ENCODE data around the gene METTL2B. TPM values are rescaled to one million over a fixed set of nuclear protein-coding genes. Genes with fewer than 3 reads are reported as not detected.
"Not testable (repeated sequence)": the region's sequence is repeated elsewhere in the genome, so short reads cannot be mapped to it uniquely, and the experiment has no call there.

Gene METTL2B
- total RNA-seq, 2 experiments from 2014 or later = 31.3 to 38.3 TPM

DNA sequence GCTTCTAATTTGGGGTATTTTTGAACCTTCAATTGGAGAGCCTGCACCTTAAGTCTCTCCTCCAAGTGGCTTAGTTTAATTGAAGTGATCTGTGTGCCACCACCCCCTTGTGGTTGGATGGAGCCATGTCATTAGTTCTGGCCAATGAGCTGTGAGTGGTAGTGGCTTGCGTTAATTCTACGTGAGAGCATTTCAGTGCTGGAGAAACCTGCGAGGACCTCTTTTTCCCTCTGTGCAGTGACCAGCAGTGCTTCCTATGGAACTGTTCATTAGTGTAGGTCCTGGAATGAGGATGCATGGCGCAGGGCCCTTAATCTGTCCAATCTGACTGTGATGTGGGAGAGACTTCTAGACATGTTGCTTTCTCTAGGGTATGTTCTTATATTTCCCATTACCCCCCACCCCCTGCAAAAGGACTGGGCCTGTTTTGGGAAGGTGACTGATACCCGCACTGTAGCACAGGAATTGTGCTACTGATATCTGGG lies 17.1 kb upstream of the METTL2B start:
- DNase-seq (peak; percentile 79), ATAC-seq (peak; percentile 50)
- H3K4me1 Mint-ChIP-seq = peaks cover 42% of the 10 kb centered on the region
- peak overlapping the region; percentile 36 for H3K4me3 Mint-ChIP-seq
- no peaks in the 10 kb centered on the region for H3K9me3 Mint-ChIP-seq (ENCODE audit: low read depth)
- H3K36me3 Mint-ChIP-seq = peaks cover 24% of the 10 kb centered on the region
- CTCF ChIA-PET = interaction anchor here (0.6 to 4.3 kb wide), 19 partner anchors 8 to 274 kb away, joined by 3 to 188 read pairs (median 4); partner anchors contain the start of genes IMPDH1 and METTL2B
- H3K27me3 Mint-ChIP-seq = no peaks in the 10 kb centered on the region
- peak overlapping the region; percentile 67 for H3K27ac Mint-ChIP-seq

DNA sequence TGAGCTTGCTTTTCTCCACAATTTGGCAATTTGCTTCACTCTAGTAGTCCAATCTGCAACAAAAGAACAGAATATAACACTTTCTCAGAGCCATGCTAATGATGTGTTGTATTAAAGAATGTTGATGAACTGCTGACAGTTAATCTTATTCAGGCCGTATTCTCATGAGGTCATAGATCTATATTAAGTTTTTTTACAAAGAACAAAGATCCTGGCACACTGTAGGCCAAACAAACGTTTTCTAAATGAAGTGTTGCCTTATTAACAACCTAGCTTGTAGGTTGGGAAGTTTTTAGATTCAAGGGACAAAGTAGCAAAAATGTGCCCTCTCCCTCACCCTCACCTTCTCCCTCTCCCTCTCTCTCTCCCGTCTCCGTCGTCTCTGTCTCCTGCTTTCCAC lies 14.1 kb upstream of the METTL2B start:
- Mint-ChIP-seq H3K4me3 (no peak overlapping the region), H3K27ac (no peak overlapping the region), H3K4me1 (peaks cover 24% of the 10 kb centered on the region), H3K36me3 (peaks cover 18% of the 10 kb centered on the region), H3K9me3 (ENCODE audit: low read depth) (no peaks in the 10 kb centered on the region), H3K27me3 (no peaks in the 10 kb centered on the region)
- ATAC-seq (no peak), DNase-seq (no peak)
- CTCF ChIA-PET = interaction anchor here (1.2 to 4.3 kb wide), 4 partner anchors 13 to 118 kb away, joined by 8 to 188 read pairs (median 14); partner anchors contain the start of gene RBM28

DNA sequence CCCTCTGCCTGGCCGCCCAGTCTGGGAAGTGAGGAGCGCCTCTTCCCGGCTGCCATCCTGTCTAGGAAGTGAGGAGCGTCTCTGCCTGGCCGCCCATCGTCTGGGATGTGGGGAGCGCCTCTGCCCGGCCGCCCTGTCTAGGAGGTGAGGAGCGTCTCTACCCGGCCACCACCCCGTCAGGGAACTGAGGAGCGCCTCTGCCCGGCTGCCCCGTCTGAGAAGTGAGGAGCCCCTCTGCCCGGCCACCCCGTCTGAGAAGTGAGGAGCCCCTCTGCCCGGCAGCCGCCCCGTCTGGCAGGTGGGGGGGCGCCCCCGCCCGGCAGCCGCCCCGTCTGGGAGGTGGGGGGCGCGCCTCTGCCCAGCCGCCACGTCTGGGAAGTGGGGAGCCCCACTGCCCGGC lies 13.2 kb upstream of the METTL2B start:
- not testable (repeated sequence) for H3K9me3 Mint-ChIP-seq (ENCODE audit: low read depth); H3K27ac Mint-ChIP-seq; H3K27me3 Mint-ChIP-seq; ATAC-seq; H3K4me3 Mint-ChIP-seq; DNase-seq
- peaks cover 17% of the 10 kb centered on the region for H3K4me1 Mint-ChIP-seq
- peaks cover 11% of the 10 kb centered on the region for H3K36me3 Mint-ChIP-seq
- CTCF ChIA-PET = interaction anchor here (4.3 kb wide), 1 partner anchor 36 kb away, joined by 188 read pairs; no protein-coding TSS in a partner anchor

DNA sequence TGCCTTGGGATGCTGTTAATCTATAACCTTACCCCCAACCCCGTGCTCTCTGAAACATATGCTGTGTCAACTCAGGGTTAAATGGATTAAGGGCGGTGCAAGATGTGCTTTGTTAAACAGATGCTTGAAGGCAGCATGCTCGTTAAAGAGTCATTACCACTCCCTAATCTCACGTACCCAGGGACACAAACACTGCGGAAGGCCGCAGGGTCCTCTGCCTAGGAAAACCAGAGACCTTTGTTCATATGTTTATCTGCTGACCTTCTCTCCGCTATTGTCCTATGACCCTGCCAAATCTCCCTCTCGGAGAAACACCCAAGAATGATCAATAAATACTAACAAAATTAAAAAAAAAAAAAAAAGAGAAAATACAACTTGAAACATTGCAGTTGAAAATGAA lies 12.6 kb upstream of the METTL2B start:
- H3K9me3 Mint-ChIP-seq (ENCODE audit: low read depth); ATAC-seq; H3K4me3 Mint-ChIP-seq; H3K36me3 Mint-ChIP-seq; CTCF ChIA-PET; H3K27me3 Mint-ChIP-seq; H3K27ac Mint-ChIP-seq; DNase-seq: not testable (repeated sequence)
- peaks cover 11% of the 10 kb centered on the region for H3K4me1 Mint-ChIP-seq

DNA sequence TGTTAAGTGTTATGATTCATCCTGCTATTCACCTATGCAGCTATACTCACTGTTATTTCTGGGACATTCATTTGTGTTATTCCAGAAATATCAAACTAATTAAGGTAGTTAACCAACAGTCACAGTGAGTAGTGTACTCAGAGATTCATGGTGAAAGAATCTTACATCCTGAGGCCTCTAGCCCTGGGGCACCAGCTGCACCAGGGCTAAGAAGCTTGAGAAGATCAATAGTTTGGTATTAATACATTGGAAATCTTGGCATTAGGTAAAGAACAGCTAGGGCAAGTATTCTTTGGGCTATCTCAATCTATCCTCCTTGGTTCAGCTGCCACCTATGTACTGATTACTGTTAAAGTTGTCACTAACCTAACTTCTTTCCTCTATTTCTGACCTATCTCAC lies 9.7 kb upstream of the METTL2B start:
- H3K36me3 Mint-ChIP-seq; H3K27me3 Mint-ChIP-seq; CTCF ChIA-PET; H3K4me3 Mint-ChIP-seq; H3K4me1 Mint-ChIP-seq; ATAC-seq; H3K9me3 Mint-ChIP-seq (ENCODE audit: low read depth); DNase-seq; H3K27ac Mint-ChIP-seq: not testable (repeated sequence)

DNA sequence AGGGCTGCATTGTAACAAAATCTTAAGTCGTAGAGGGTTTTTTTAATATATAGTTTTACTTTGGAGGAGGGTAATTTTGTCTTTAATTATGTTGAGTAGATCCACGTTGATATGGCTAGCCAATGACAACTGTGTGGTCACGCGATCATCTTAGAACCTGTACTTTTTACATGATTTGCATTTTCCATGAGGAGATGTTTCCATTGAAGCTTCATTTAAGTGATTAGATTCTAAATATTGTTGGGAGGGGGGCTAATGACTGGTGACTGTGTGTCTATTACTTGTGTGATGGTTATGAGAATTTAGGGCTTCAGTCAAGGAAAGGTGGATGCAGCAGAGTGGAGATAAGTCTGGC lies 765 bp downstream of the METTL2B start:
- CTCF ChIA-PET = interaction anchor here (5.2 kb wide), 1 partner anchor 50 kb away, joined by 51 read pairs; no protein-coding TSS in a partner anchor
- not testable (repeated sequence) for H3K9me3 Mint-ChIP-seq (ENCODE audit: low read depth); H3K36me3 Mint-ChIP-seq; DNase-seq; H3K27me3 Mint-ChIP-seq
- Mint-ChIP-seq H3K4me3 (peak overlapping the region; percentile 97), H3K27ac (peak overlapping the region; percentile 99), H3K4me1 (peaks cover 34% of the 10 kb centered on the region)
- peak; percentile 0 for ATAC-seq

DNA sequence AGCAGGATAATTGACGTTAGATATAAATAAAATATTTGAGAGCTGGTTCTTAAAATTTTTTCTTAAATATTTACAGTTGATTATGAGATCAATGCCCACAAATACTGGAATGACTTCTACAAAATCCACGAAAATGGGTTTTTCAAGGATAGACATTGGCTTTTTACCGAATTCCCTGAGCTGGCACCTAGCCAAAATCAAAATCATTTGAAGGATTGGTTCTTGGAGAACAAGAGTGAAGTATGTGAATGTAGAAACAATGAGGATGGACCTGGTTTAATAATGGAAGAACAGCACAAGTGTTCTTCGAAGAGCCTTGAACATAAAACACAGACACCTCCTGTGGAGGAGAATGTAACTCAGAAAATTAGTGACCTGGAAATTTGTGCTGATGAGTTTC lies 2.5 kb downstream of the METTL2B start:
- CTCF ChIA-PET = interaction anchor here (1.6 kb wide), 1 partner anchor 13 kb away, joined by 3 read pairs; no protein-coding TSS in a partner anchor
- not testable (repeated sequence) for H3K27me3 Mint-ChIP-seq; H3K27ac Mint-ChIP-seq; ATAC-seq; DNase-seq; H3K4me3 Mint-ChIP-seq; H3K9me3 Mint-ChIP-seq (ENCODE audit: low read depth)
- H3K4me1 Mint-ChIP-seq = peaks cover 34% of the 10 kb centered on the region
- H3K36me3 Mint-ChIP-seq = peaks cover 13% of the 10 kb centered on the region

DNA sequence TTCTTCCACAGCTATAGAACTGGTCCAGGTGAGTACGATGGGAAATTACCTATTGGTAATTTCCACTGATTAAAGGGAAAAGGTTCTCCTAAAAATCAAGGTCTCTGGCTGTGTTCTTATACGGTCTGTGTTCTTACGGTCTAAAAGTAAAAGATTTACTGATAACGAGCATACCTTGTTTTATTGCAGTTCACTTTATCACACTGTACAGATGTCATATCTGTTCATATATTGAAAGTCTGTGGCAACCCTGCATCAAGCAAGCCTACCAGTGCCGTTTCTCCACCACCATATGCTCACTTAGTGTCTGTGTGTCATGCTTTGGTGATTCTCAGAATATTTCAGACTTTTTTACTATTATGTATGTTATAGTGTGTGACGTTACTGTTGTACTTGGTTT lies 11.6 kb downstream of the METTL2B start:
- DNase-seq; CTCF ChIA-PET; H3K9me3 Mint-ChIP-seq (ENCODE audit: low read depth); H3K27me3 Mint-ChIP-seq; ATAC-seq; H3K4me3 Mint-ChIP-seq; H3K27ac Mint-ChIP-seq; H3K4me1 Mint-ChIP-seq: not testable (repeated sequence)
- H3K36me3 Mint-ChIP-seq = peaks cover 13% of the 10 kb centered on the region

DNA sequence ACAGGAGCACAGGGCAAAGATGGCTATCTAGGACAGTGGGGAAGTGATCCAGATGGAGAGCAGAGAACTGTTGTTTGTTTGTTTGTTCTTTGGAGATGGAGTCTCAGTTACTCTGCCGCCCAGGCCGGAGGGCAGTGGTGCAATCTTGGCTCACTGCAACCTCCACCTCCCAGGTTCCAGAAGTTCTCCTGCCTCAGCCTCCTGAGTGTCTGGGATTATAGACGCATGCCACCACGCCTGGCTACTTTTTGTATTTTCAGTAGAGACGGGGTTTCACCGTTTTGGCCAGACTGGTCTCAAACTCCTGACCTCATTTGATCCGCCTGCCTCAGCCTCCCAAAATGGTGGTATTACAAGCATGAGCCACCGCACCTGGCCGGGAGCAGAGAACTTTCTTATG lies 20.9 kb downstream of the METTL2B start:
- ATAC-seq (no peak), DNase-seq (no peak)
- Mint-ChIP-seq H3K4me3 (no peak overlapping the region), H3K36me3 (peaks cover 17% of the 10 kb centered on the region), H3K4me1 (no peaks in the 10 kb centered on the region), H3K9me3 (ENCODE audit: low read depth) (no peaks in the 10 kb centered on the region), H3K27ac (no peak overlapping the region), H3K27me3 (no peaks in the 10 kb centered on the region)
- CTCF ChIA-PET = no interaction called here

DNA sequence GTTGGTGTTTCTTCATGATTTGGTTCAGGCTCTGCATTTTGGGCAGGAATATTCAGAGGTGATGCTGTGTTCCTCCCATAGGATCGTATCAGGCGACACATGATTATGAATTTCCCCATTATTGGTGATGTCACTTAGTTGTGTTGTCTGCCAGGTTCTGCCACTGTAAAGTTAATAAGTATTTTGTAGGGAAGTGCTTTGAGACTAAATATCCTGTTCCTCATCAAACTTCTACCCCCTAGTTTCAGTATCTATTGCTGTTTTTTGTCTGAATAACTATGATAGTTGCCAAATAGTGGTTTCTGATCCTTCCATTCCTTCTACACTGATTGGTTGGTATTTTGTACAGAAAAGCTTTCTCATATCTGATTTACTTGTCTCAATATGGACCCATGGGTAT lies 28.9 kb downstream of the METTL2B start:
- H3K4me3 Mint-ChIP-seq; CTCF ChIA-PET; H3K27ac Mint-ChIP-seq; DNase-seq; ATAC-seq; H3K27me3 Mint-ChIP-seq; H3K9me3 Mint-ChIP-seq (ENCODE audit: low read depth): not testable (repeated sequence)
- Mint-ChIP-seq H3K4me1 (peaks cover 12% of the 10 kb centered on the region), H3K36me3 (peaks cover 10% of the 10 kb centered on the region)

DNA sequence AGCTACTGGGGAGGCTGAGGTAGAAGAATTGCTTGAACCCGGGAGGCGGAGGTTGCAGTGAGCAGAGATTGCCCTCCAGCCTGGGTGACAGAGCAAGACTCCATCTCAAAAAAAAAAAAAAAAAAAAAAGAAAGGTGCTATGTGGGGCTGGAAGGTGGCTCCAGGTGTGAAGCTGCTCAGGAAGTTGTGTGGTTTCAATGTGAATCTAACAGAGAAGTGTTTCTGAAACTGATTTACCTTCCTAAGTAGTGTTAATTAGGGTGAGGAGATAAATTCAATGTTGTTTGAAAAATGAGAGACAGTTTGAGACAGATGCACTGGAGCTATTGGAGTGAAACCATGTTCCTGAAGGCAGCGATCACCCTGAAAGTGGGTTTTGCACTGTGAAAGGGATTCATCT lies 30.3 kb downstream of the METTL2B start:
- CTCF ChIA-PET; H3K4me3 Mint-ChIP-seq; DNase-seq; H3K9me3 Mint-ChIP-seq (ENCODE audit: low read depth); H3K27me3 Mint-ChIP-seq; H3K27ac Mint-ChIP-seq; H3K36me3 Mint-ChIP-seq; ATAC-seq: not testable (repeated sequence)
- peaks cover 19% of the 10 kb centered on the region for H3K4me1 Mint-ChIP-seq

DNA sequence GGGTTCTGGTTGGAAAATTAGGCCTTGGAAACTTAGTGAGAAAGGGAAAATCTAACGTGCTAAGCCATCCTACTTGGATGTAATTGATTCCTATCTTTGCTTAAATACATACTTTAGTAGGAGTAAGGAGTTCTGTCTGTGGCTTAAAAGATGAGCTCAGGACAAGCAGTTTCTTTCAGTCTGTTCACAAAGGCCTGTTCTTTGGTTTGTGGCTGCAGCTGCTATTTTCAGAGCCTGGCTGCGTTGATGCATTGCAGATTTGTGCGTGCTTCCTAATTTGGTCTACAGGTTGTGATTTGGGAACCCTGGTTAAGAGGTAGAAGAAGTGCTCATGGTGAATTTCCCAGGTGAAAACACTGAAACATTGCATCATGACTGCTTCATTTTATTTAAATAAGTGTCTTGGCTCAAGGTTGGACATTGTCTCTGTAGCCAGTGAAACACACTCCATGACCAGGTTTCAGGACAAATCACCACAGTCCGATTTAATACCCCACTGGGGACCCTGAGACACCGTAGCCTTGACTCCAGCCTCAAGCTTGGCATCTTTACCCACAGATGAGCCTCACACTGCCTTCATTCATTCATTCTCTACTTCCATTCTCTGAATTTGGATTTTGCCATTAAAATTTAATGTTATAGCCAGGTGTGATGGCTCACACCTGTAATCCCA lies 30.9 kb downstream of the METTL2B start:
- ATAC-seq; H3K4me3 Mint-ChIP-seq; H3K36me3 Mint-ChIP-seq; H3K9me3 Mint-ChIP-seq (ENCODE audit: low read depth); H3K27me3 Mint-ChIP-seq; CTCF ChIA-PET; H3K27ac Mint-ChIP-seq; DNase-seq: not testable (repeated sequence)
- peaks cover 19% of the 10 kb centered on the region for H3K4me1 Mint-ChIP-seq

DNA sequence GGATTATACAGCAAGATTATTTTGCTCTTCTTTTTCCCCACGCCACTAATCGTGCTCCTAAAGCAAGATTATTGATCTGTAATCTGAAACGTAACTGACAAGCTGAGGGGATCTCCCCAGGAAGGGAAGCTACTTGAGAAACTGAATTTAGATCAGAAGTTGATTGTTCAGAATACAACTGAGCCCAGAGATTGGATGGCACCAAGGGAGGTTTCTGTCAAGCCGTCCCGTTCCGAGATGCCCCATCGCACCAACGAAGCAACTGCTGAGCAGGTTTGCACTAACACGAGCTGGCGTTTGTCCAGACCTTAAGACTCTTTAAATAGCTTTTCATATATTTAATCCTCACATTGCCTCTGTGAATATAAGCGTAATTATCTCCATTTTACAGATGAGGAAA lies 35.1 kb downstream of the METTL2B start:
- CTCF ChIA-PET; H3K27me3 Mint-ChIP-seq; H3K36me3 Mint-ChIP-seq; H3K4me3 Mint-ChIP-seq; H3K9me3 Mint-ChIP-seq (ENCODE audit: low read depth); DNase-seq; ATAC-seq: not testable (repeated sequence)
- peaks cover 14% of the 10 kb centered on the region for H3K4me1 Mint-ChIP-seq
- peak overlapping the region; percentile 11 for H3K27ac Mint-ChIP-seq

DNA sequence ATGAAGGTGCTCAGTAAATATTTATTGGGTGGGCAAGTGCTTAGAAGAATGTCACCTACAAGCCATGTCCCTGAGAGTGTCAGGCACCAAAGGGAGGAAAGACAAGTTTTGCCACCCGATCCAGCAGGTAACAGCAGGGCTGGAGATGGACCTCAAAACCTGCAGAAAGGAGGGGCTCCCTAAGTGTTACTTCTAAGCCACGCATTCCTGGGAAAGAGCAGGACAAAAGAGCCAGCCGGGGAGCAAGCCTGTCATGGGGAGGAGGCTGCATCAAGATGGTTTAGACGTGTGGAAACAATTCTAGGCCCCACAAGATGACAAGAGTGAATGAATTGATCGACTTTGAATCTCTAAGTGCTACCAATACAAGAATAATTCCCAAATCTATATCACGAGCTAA lies 38.7 kb downstream of the METTL2B start:
- not testable (repeated sequence) for H3K27ac Mint-ChIP-seq

More for the DNA sequence above, 38.7 kb downstream of the METTL2B start:
- CTCF ChIA-PET; ATAC-seq; H3K4me3 Mint-ChIP-seq; H3K4me1 Mint-ChIP-seq; H3K36me3 Mint-ChIP-seq; H3K9me3 Mint-ChIP-seq (ENCODE audit: low read depth); DNase-seq; H3K27me3 Mint-ChIP-seq: not testable (repeated sequence)
